Measurements from ENCODE around the gene ANKS6.

DNA sequence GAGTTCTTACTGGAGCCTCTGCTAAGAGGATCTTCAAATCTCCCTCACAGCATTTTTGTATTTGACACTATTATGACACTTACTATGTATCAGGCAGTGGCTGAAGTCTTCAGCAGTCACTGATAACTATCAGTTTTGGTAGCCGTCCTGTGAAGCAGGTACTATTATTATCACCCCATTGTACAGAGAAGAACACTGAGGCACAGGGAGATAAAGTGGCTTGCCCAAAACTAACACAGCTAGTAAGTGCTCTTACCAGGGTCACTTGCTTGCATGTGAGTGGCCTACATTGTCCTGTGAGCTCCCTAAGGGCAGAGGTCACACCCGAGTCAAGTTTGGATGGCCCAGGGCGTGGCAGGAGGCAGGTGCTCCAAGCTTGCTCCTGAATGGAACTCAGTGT, 104.5 kb downstream of the ANKS6 start:
- TF ChIP-seq POLR2A (IDR thresholded peaks at IDR 0.05) (no peak), CTCF (IDR thresholded peaks at IDR 0.05) (no peak), EP300 (IDR thresholded peaks at IDR 0.05) (no peak)
